Measurements from ENCODE around the gene ST3GAL2. TPM values are rescaled to one million over a fixed set of nuclear protein-coding genes. Genes with fewer than 3 reads are reported as not detected.
A peak's percentile ranks its signal among the peaks of the same experiment; 100 is the strongest.

Gene ST3GAL2
- total and polyA plus RNA-seq, 9 of the 15 experiments (the other 6 are each of a cell fraction or from before 2014, with no cell fraction given): 1.5 to 108 (median 34.3) TPM

GRCh38 chr16:70437017-70437581 is 1.8 kb downstream of the ST3GAL2 start (continued):
- TF ChIP-seq CHD7 (IDR thresholded peaks at IDR 0.05; ENCODE audit: low read depth, low read length) (no peak), FOXP4 (CRISPR knock-in tag; IDR thresholded peaks at IDR 0.05; ENCODE audit: borderline replicate concordance) (no peak), ARID3B (CRISPR knock-in tag; IDR thresholded peaks at IDR 0.05; ENCODE audit: borderline replicate concordance) (no peak), ZNF398 (CRISPR knock-in tag; IDR thresholded peaks at IDR 0.05) (no peak), SMARCC2 (IDR thresholded peaks at IDR 0.05; ENCODE audit: low read depth) (no peak), XRCC3 (IDR thresholded peaks at IDR 0.05) (no peak), SPI1 (IDR thresholded peaks at IDR 0.05; ENCODE audit: borderline replicate concordance, low read depth, low read length) (no peak), ZNF354B (CRISPR knock-in tag; IDR thresholded peaks at IDR 0.05) (no peak), GTF2A2 (tag; IDR thresholded peaks at IDR 0.05) (no peak), HNRNPUL1 (IDR thresholded peaks at IDR 0.05; ENCODE audit: low read length) (no peak), SUPT5H (IDR thresholded peaks at IDR 0.05) (peak; percentile 45)

All from K562 (cell line).